Ovary (tissue), 9 donors: ENCODE data around the gene TXNRD3. TPM values are rescaled to one million over a fixed set of nuclear protein-coding genes. Genes with fewer than 3 reads are reported as not detected.
A peak's percentile ranks its signal among the peaks of the same experiment; 100 is the strongest.

Source experiments
- DNase-seq, 5 donors: peaks; one replicate each; pipeline ENCODE4 v3.0.0-alpha.2; 2019 to 2020
- H3K27ac ChIP-seq, 2 donors: fragments of 200-600 bp; one replicate each; pipeline versions ENCODE4 v1.5.1 to v1.8.0; 2019 to 2022
- H3K27me3 ChIP-seq: fragments of 200-600 bp; one replicate; pipeline ENCODE4 v1.8.0; 2022
- H3K36me3 ChIP-seq: fragments of 200-600 bp; sonication (generic); one replicate; pipeline ENCODE4 v1.5.1; 2019
- H3K4me1 ChIP-seq: one replicate; pipeline ENCODE4 v1.8.1; 2013; ENCODE audit warnings: mild to moderate bottlenecking, moderate library complexity; ENCODE audit not compliant: insufficient read depth
- H3K4me3 ChIP-seq: fragments of 200-600 bp; sonication (generic); one replicate; pipeline ENCODE4 v1.5.1; 2017
- H3K9me3 ChIP-seq, 2 donors: fragments of 200-600 bp in 1 of 2; sonication (generic) in 1 of 2; one replicate each; pipeline versions ENCODE4 v1.5.1 to v1.8.1; 2013 to 2019; ENCODE audit warnings: mild to moderate bottlenecking in 1 of 2, moderate library complexity in 1 of 2
- EP300 ChIP-seq: sonication (generic); formaldehyde crosslinking; IDR thresholded peaks from one replicate; pipeline ENCODE4 v1.6.1; 2017; ENCODE audit warnings: antibody characterized with exemption
- POLR2A ChIP-seq: fragments of 450-650 bp; IDR thresholded peaks from one replicate; pipeline ENCODE4 v1.6.1; 2017; ENCODE audit warnings: antibody characterized with exemption, mild to moderate bottlenecking, moderate library complexity
- WGBS, 3 donors: extraction: QIAGEN DNeasy Blood & Tissue Kit in 1 of 3; methylation state at CpG; one replicate each; pipeline versions ENCODE4 v1.1.5 to v1.1.7; 2013 to 2017; 5-methylcytosine and 5-hydroxymethylcytosine counted together
- intact Hi-C, 4 donors: fragments of 100-400 bp; cut with DNase I; formaldehyde crosslinking; loops; one replicate each; pipeline versions ENCODE4 v1.11.0 to v1.15.1; 2022 to 2023
- polyA plus RNA-seq, 2 donors: library from polyadenylated mRNA; stranded (reverse); fragments of 200-250 nt in 1 of 2; fragments of 350-450 nt in 1 of 2; fragmentation: Illumina TruSeq in 1 of 2; extraction: RNeasy Lipid Tissue Mini Kit (QIAGEN cat#74804) in 1 of 2; gene quantifications; one replicate each; pipeline ENCODE4 v1.2.3, GENCODE V29; 2013 to 2014
- total RNA-seq, 7 donors: library from RNA; depleted of rRNA in 2 of 7; stranded (reverse); fragments of >200 nt in 2 of 7; fragmentation: NEBNext Ultra II Directional in 3 of 7; extraction: Animal tissue kit (Norgen Biotek cat#: 25700) in 3 of 7; gene quantifications; one replicate each; pipeline versions ENCODE4 v1.1.0 to v1.2.4, GENCODE V29; 2016 to 2023
- TF ChIP-seq, protein P1 (sequence below), 3 donors: fragments of 450-650 bp in 2 of 3; fragments of 200-600 bp in 1 of 3; IDR thresholded peaks; one replicate each; pipeline versions ENCODE4 v1.5.1 to v1.8.0; 2016 to 2022; ENCODE audit warnings: antibody characterized with exemption in 3 of 3, mild to moderate bottlenecking in 1 of 3
- donor health status: DM: no; HTN: no; CAD: no; lungs with moderate emphysema.
- donor health status: DM: no; HTN: no; CAD: no.
- donor health status: Bipolar disorder and iron deficiency.
- donor health status: DM: yes; HTN: yes; CAD: no.
- donor health status: DM: no; HTN: no; CAD: no.
- donor health status: DM: yes; HTN: yes; CAD: no.

Gene TXNRD3
- total and polyA plus RNA-seq, 9 donors = 10.1 to 25.3 (median 19.6) TPM

DNA sequence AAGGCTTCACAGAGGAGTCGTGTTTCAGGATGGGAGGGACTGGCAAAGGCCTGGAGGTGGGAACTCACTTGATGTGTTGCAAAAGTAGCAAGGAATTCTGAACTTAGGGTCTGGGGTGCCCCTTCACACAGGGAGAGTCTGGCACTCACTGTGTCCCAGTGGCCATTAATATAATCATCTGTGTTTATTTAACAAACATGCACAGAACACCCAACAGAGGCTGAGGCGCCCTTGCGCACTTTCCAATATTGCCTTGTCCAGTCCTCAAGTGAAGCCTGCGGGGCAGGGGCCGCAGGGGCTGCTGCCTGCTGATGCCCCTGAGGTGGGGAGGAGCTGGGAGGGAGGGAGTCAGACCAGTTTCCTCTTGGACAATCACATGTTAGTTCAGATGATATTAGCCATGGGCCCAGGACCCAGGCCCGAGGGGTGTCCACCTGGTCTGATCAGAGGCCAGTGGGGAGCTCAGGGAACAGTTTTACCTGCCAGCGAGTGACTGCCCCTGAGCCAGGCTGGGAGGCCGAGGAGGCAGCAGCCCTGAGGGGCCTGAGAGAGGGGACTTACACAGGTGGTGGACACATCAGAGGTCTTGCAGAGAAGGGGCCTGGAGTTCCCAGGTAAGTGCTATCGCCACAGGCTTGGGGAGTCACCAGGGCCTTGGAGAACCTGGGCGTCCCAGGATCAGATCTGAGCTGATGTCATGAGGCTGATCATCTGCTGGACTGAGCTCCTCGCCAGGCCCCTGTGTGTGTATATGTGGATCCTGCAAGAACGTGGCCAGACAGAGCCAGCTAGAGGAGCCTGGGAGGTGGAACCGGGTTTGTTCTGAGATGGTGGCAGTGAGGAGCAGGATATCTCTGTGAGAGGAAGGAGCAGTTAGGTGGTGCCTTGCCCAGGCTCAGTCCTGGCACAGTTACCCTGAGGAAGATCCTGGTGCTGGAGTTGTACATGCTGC is 13.8 kb upstream of the TXNRD3 start:
- Histone ChIP-seq H3K4me3 (no peak overlapping the region), H3K36me3 (no peaks in the 10 kb centered on the region), H3K27me3 (no peaks in the 10 kb centered on the region), H3K9me3 (no peaks in the 10 kb centered on the region), H3K4me1 (no peaks in the 10 kb centered on the region), H3K27ac (no peak overlapping the region)
- intact Hi-C loops = loop anchor here in 1 of 4 donors (10.0 kb wide), 1 partner anchor 144 kb away; the partner anchor contains the start of gene CHST13
- WGBS, 3 donors = 87 to 89% (median 89%) methylated on average over 13 of the region's 13 CpGs
- TF ChIP-seq EP300 (no peak), POLR2A (no peak)
- TF ChIP-seq, protein P1, sequence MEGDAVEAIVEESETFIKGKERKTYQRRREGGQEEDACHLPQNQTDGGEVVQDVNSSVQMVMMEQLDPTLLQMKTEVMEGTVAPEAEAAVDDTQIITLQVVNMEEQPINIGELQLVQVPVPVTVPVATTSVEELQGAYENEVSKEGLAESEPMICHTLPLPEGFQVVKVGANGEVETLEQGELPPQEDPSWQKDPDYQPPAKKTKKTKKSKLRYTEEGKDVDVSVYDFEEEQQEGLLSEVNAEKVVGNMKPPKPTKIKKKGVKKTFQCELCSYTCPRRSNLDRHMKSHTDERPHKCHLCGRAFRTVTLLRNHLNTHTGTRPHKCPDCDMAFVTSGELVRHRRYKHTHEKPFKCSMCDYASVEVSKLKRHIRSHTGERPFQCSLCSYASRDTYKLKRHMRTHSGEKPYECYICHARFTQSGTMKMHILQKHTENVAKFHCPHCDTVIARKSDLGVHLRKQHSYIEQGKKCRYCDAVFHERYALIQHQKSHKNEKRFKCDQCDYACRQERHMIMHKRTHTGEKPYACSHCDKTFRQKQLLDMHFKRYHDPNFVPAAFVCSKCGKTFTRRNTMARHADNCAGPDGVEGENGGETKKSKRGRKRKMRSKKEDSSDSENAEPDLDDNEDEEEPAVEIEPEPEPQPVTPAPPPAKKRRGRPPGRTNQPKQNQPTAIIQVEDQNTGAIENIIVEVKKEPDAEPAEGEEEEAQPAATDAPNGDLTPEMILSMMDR (IDR thresholded peaks at IDR 0.05) = no peak
- no peak for DNase-seq

DNA sequence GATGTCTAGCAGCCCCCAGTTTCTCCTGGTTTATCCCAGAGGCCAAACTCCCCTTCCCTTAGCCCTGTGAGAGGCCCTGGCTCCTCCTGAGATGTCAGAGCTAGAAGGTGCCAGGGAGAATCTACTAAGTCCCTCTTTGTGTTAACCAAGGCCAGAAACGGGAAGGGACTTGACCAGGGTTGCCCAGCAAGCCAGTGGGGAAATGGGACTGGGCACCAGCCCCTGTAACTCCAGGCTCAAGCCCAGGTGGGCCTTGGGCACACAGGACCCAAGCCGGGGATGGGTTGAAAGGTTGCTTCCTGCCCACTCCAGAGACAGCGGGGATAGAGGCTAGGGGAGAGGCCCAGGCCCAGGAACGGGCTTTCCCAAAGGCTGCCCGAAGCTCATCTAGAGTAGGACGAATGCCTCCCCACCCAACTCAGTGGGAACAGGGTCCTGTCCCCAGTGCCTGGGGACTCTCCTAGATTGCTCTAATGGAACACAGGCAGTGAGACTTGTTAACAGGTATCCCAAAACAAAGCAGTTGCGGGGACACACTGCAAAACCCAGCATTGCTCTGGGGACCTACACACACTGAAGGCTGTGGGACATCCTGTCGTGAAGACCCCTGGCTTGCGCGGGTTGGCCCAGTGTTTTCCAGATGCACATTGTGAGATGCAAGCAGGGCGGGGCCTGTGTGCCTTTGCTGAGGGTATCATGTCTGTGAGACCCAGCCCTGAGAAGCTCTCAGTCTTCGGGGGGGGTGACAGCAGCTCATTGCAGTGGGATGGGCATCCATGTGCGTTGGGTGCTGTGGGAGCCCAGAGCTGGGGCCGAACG is 12.9 kb upstream of the TXNRD3 start:
- no peak overlapping the region for H3K4me3 ChIP-seq
- H3K36me3 ChIP-seq = no peaks in the 10 kb centered on the region
- no peak overlapping the region for H3K27ac ChIP-seq
- no peaks in the 10 kb centered on the region for H3K9me3 ChIP-seq
- no peaks in the 10 kb centered on the region for H3K27me3 ChIP-seq
- no peak for TF ChIP-seq POLR2A
- DNase-seq = peak in 1 of 5 donors; percentile 7
- intact Hi-C loops = loop anchor here in 1 of 4 donors (10.0 kb wide), 1 partner anchor 143 kb away; the partner anchor contains the start of gene CHST13
- 87 to 90% (median 88%) methylated on average over 15 of the region's 15 CpGs for WGBS, 3 donors
- H3K4me1 ChIP-seq = no peaks in the 10 kb centered on the region

- Histone ChIP-seq H3K4me3 (no peak overlapping the region), H3K9me3 (no peaks in the 10 kb centered on the region), H3K4me1 (no peaks in the 10 kb centered on the region), H3K36me3 (no peaks in the 10 kb centered on the region), H3K27me3 (no peaks in the 10 kb centered on the region), H3K27ac (no peak overlapping the region)
- no peak for DNase-seq
- intact Hi-C loops = loop anchor here in 1 of 4 donors (10.0 kb wide), 1 partner anchor 142 kb away; the partner anchor contains the start of gene CHST13
- TF ChIP-seq EP300 (no peak), POLR2A (no peak)
- TF ChIP-seq, protein P1 (IDR thresholded peaks at IDR 0.05) = no peak
- WGBS, 3 donors = 87 to 91% (median 87%) methylated on average over 15 of the region's 15 CpGs
Observed at GRCh38 chr3:126666658-126667528, 12.0 kb upstream of the TXNRD3 start.

GRCh38 chr3:126665959-126666657 is 11.2 kb upstream of the TXNRD3 start:
- intact Hi-C loops = loop anchor here in 1 of 4 donors (10.0 kb wide), 1 partner anchor 141 kb away; the partner anchor contains the start of gene CHST13
- DNase-seq = no peak
- Histone ChIP-seq H3K4me1 (no peaks in the 10 kb centered on the region), H3K27ac (no peak overlapping the region), H3K36me3 (no peaks in the 10 kb centered on the region), H3K4me3 (no peak overlapping the region), H3K9me3 (no peaks in the 10 kb centered on the region), H3K27me3 (no peaks in the 10 kb centered on the region)
- WGBS, 3 donors = 84 to 95% (median 89%) methylated on average over 14 to 15 of the region's 15 CpGs
- TF ChIP-seq EP300 = no peak
- no peak for TF ChIP-seq POLR2A
- TF ChIP-seq, protein P1 (IDR thresholded peaks at IDR 0.05) = no peak
